GM18951 (cell line): ENCODE measurements around the gene OLFM2.

Source experiments
- POLR2A ChIP-seq: IDR thresholded peaks from 4 replicates; pipeline ENCODE4 v1.6.1; 2011; ENCODE audit warnings: mild to moderate bottlenecking; ENCODE audit not compliant: insufficient read length, insufficient read depth; ENCODE audit errors: extremely low read depth
- in situ Hi-C: fragments of 300-500 bp; cut with MboI; formaldehyde crosslinking; loops from one replicate; pipeline ENCODE4 v1.12.0; 2022; ENCODE audit warnings: low sequenced_read_pairs, mixed read lengths, inconsistent platforms; ENCODE audit not compliant: unreplicated experiment

Gene OLFM2

GRCh38 chr19:9958379-9958821 lies 22.1 kb upstream of the OLFM2 start:
- in situ Hi-C loops: no loop called here

GRCh38 chr19:9956956-9957355 lies 20.6 kb upstream of the OLFM2 start:
- in situ Hi-C loops: no loop called here
- no peak for TF ChIP-seq POLR2A

More at GRCh38 chr19:9958379-9958821, 22.1 kb upstream of the OLFM2 start:
- no peak for TF ChIP-seq POLR2A

- no peak for TF ChIP-seq POLR2A
- in situ Hi-C loops: no loop called here
Observed at GRCh38 chr19:9953802-9954542, 17.7 kb upstream of the OLFM2 start.

GRCh38 chr19:9952276-9952675 lies 16.0 kb upstream of the OLFM2 start:
- in situ Hi-C loops: no loop called here

GRCh38 chr19:9947441-9947840 lies 11.1 kb upstream of the OLFM2 start:
- in situ Hi-C loops: loop anchor here (25.0 kb wide), 1 partner anchor 440 kb away; the partner anchor contains the start of gene TYK2
- TF ChIP-seq POLR2A: no peak

More at GRCh38 chr19:9952276-9952675, 16.0 kb upstream of the OLFM2 start:
- TF ChIP-seq POLR2A: no peak

- in situ Hi-C loops: loop anchor here (25.0 kb wide), 1 partner anchor 441 kb away; the partner anchor contains the start of gene TYK2
Observed at GRCh38 chr19:9946528-9947125, 10.3 kb upstream of the OLFM2 start.

DNA sequence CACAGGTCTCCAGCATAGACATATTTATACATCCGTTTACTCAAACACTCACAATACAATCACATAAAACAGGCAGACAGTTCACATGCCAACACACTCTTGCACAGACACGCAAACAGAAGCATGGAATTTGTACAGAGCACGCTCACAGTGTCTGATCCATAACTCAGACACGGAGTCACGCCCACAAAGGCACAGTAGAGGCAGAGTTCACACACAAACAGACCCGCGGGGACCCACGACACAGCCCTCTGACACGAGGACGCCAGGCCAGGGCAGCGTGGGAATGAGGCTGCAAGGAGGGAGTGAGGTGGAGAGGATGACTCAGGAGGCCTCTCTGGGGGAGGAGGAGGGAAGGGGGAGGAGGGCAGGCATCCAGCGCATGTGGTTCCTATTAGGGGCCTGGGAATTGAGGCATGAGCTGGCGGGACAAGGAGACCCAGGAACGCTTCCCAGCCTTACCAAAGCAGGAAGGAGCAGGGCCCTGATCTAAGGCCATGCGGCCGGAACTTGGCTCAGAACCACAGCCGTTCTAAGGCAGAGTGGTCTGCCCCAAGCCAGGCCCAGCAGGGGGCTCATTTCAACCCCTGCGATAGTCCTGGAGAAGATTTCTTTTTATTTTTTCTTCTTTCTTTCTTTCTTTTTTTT lies 9.1 kb upstream of the OLFM2 start:
- in situ Hi-C loops: loop anchor here (25.0 kb wide), 1 partner anchor 442 kb away; the partner anchor contains the start of gene TYK2
- TF ChIP-seq POLR2A: no peak

DNA sequence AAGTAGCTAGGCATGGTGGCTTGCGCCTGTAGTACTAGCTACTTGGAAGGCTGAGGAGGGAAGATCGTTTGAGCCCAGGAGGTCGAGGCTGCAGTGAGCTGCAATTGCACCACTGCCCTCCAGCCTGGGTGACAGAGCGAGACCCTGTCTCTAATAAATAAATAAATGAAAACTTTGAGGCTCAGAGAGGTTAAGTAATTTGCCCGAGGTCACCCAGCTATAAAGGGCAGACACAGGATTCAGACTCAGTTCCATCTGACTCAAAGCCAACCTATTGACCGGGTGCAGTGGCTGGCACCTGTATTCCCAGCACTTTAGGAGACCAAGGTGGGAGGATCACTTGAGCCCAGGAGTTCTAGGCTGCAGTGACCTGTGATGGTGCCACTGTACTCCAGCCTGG lies 7.4 kb upstream of the OLFM2 start:
- in situ Hi-C loops: loop anchor here (25.0 kb wide), 1 partner anchor 444 kb away; the partner anchor contains the start of gene TYK2
- TF ChIP-seq POLR2A: no peak

- TF ChIP-seq POLR2A: no peak
- in situ Hi-C loops: loop anchor here (25.0 kb wide), 1 partner anchor 446 kb away; the partner anchor contains the start of gene TYK2
Observed at GRCh38 chr19:9941671-9942070, 5.4 kb upstream of the OLFM2 start.

DNA sequence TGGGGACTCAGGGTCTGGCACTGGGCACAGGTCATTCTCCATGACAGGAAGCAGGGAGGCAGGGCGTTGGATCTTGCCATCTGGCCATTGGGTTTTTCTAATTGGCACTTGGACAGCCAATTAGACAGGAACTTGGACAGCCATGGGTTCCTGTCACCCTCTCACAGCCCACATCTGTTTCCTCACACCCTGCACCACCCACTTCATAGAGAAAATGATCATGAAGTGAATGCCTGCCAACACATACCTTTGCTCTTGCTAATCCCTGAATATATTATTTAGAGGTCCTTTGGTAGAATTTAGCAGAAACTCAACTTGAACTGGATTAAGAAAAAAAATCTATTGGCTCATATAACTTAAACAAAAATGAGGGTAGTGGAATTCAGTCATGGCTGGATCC lies 4.9 kb upstream of the OLFM2 start:
- TF ChIP-seq POLR2A: no peak
- in situ Hi-C loops: loop anchor here (25.0 kb wide), 1 partner anchor 446 kb away; the partner anchor contains the start of gene TYK2

GRCh38 chr19:9940778-9941177 lies 4.5 kb upstream of the OLFM2 start:
- no peak for TF ChIP-seq POLR2A
- in situ Hi-C loops: loop anchor here (25.0 kb wide), 1 partner anchor 447 kb away; the partner anchor contains the start of gene TYK2

DNA sequence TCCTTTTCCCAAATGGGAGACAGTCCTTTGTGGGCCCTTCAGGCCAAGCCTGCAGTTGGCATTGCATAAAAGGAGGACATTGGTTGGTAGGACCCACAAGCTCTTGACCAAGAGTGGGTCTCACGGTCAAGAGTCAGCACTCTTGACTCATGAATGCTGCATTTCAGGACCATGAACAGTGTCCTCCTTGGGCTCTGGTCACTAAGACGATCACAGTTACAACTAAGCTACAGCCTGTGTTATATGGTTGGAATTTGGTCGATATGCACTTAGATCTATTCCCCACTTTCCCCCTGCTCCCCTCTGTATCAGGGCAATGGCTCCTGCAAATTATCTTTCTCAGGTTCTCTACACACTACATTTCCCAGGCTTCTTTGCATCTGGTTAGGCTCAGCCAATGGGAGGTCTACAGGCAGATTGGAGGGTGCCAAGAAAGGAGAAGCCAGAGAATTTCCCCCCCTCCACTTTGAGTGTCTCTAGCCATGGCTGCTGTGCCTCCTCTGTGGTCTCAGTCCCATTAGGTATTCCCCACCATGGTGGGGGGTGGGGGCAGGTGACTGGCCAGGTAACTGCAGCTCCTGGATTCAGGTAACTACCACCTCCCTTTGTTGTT lies 3.1 kb upstream of the OLFM2 start:
- in situ Hi-C loops: loop anchor here (5.0 to 25.0 kb wide), 2 partner anchors 88 to 448 kb away; partner anchors contain the start of gene TYK2

GRCh38 chr19:9937001-9937411 lies 691 bp upstream of the OLFM2 start:
- in situ Hi-C loops: loop anchor here (5.0 to 25.0 kb wide), 2 partner anchors 90 to 450 kb away; partner anchors contain the start of gene TYK2
- TF ChIP-seq POLR2A: no peak

More for the DNA sequence above, 3.1 kb upstream of the OLFM2 start:
- no peak for TF ChIP-seq POLR2A
